Stimulated activated CD8-positive, alpha-beta memory T cell treated with anti-CD3 and anti-CD28 coated beads, Interleukin-4, amount 100 ng/mL, for 4 hours (primary cell): Measurements from ENCODE around the gene TFEB.

Experiments
- DNase-seq, 2 donors: peaks; one replicate each; pipeline ENCODE4 v3.0.0-alpha.2; 2020; ENCODE audit warnings: low read depth in 2 of 2, low spot score in 1 of 2

Gene TFEB

GRCh38 chr6:41655176-41655575 is 80.2 kb downstream of the TFEB start:
- no peak for DNase-seq

GRCh38 chr6:41654698-41655151 is 80.7 kb downstream of the TFEB start:
- no peak for DNase-seq

- DNase-seq: no peak
These were observed 81.2 kb downstream of the TFEB start for GRCh38 chr6:41654151-41654697.

- DNase-seq: no peak
These were observed 81.7 kb downstream of the TFEB start for GRCh38 chr6:41653691-41654090.

GRCh38 chr6:41652866-41653652 is 82.3 kb downstream of the TFEB start:
- no peak for DNase-seq

- DNase-seq: no peak
These were observed 83.3 kb downstream of the TFEB start for GRCh38 chr6:41651962-41652657.

GRCh38 chr6:41651246-41651961 is 84.0 kb downstream of the TFEB start:
- no peak for DNase-seq

- no peak for DNase-seq
These were observed 85.3 kb downstream of the TFEB start for GRCh38 chr6:41650120-41650519.

- no peak for DNase-seq
These were observed 85.8 kb downstream of the TFEB start for GRCh38 chr6:41649596-41649995.

- DNase-seq: no peak
These were observed 86.5 kb downstream of the TFEB start for GRCh38 chr6:41648921-41649320.

GRCh38 chr6:41648070-41648585 is 87.3 kb downstream of the TFEB start:
- DNase-seq: no peak

GRCh38 chr6:41647061-41647511 is 88.3 kb downstream of the TFEB start:
- no peak for DNase-seq

- DNase-seq: no peak
These were observed 89.2 kb downstream of the TFEB start for GRCh38 chr6:41646026-41646795.

- DNase-seq: no peak
These were observed 90.3 kb downstream of the TFEB start for GRCh38 chr6:41645007-41645618.

GRCh38 chr6:41644297-41644879 is 91.0 kb downstream of the TFEB start:
- no peak for DNase-seq

GRCh38 chr6:41643899-41644269 is 91.5 kb downstream of the TFEB start:
- no peak for DNase-seq

GRCh38 chr6:41642960-41643898 is 92.2 kb downstream of the TFEB start:
- no peak for DNase-seq

GRCh38 chr6:41642090-41642959 is 93.1 kb downstream of the TFEB start:
- DNase-seq: no peak
